IPS DF 6.9 (cell line): ENCODE results near the gene PTGFRN.

Source experiments
- DNase-seq: peaks from one replicate; pipeline ENCODE4 v3.0.0-alpha.2; 2013; ENCODE audit warnings: low read depth, low spot score
- H3K27ac ChIP-seq: one replicate; pipeline ENCODE4 v1.5.1; 2013; ENCODE audit warnings: low read length, control low read depth
- H3K27me3 ChIP-seq: 2 replicates; pipeline ENCODE4 v1.6.1; 2013; ENCODE audit warnings: mild to moderate bottlenecking, low read length; ENCODE audit not compliant: control insufficient read depth, insufficient read depth
- H3K36me3 ChIP-seq: 2 replicates; pipeline ENCODE4 v1.6.1; 2013; ENCODE audit warnings: low read length; ENCODE audit not compliant: control insufficient read depth, insufficient read depth
- H3K4me1 ChIP-seq: 2 replicates; pipeline ENCODE4 v1.6.1; 2013; ENCODE audit warnings: low read length; ENCODE audit not compliant: control insufficient read depth, insufficient read depth
- H3K4me3 ChIP-seq: 2 replicates; pipeline ENCODE4 v1.5.1; 2013; ENCODE audit warnings: mild to moderate bottlenecking, low read length
- H3K9me3 ChIP-seq: 2 replicates; pipeline ENCODE4 v1.6.1; 2013; ENCODE audit warnings: low read length, inconsistent platforms; ENCODE audit not compliant: control insufficient read depth, insufficient read depth
- WGBS: extraction: QIAGEN DNeasy Blood & Tissue Kit; methylation state at CpG from one replicate; pipeline ENCODE4 v1.1.7; 2013; ENCODE audit warnings: mixed read lengths, missing lambda C conversion rate; ENCODE audit not compliant: insufficient read length, insufficient coverage; 5-methylcytosine and 5-hydroxymethylcytosine counted together

PTGFRN gene

DNA sequence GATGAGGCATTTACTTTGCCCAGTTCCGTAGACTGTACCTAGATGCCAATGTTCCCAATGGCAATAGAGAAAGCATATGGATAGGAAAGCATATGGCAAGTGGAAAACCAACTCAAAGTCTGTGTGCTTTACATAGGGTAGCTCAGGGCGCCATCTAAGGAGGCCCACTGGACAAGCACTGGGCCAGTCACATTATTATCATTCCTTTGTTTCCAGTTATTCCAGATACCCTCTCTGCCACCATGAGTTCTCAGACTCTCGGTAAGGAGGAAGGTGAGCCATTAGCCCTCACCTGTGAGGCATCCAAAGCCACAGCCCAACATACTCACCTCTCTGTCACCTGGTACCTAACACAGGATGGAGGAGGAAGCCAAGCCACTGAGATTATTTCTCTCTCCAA lies 101.6 kb downstream of the PTGFRN start:
- WGBS, result no CpG with 5 or more reads among the region's 3 CpGs
- Histone ChIP-seq H3K9me3 (no peaks in the 10 kb centered on the region), H3K4me1 (no peaks in the 10 kb centered on the region), H3K27me3 (no peaks in the 10 kb centered on the region), H3K27ac (no peak overlapping the region), H3K4me3 (no peak overlapping the region), H3K36me3 (no peaks in the 10 kb centered on the region)
- DNase-seq, result no peak

DNA sequence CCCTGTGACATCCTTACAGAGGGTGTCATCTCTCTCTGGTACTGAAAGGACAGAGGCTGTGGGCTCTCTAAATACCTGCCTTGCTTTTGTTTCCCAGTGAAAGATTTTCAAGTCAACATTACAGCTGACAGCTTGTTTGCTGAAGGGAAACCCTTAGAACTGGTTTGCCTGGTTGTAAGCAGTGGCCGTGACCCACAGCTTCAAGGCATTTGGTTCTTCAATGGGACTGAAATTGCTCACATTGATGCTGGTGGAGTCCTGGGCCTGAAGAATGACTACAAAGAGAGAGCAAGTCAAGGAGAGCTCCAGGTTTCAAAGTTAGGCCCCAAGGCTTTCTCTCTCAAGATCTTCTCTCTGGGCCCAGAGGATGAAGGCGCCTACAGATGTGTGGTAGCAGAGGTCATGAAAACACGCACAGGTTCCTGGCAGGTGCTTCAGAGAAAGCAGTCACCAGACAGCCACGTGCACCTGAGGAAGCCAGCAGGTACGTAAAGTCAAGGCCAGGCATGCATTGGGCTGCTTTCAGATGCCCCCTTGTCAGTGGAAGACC lies 103.7 kb downstream of the PTGFRN start:
- no CpG with 5 or more reads among the region's 5 CpGs for WGBS
- no peak overlapping the region for H3K4me3 ChIP-seq
- no peak overlapping the region for H3K27ac ChIP-seq
- no peaks in the 10 kb centered on the region for H3K27me3 ChIP-seq
- no peaks in the 10 kb centered on the region for H3K4me1 ChIP-seq
- no peaks in the 10 kb centered on the region for H3K36me3 ChIP-seq
- H3K9me3 ChIP-seq, result no peaks in the 10 kb centered on the region
- DNase-seq, result no peak

DNA sequence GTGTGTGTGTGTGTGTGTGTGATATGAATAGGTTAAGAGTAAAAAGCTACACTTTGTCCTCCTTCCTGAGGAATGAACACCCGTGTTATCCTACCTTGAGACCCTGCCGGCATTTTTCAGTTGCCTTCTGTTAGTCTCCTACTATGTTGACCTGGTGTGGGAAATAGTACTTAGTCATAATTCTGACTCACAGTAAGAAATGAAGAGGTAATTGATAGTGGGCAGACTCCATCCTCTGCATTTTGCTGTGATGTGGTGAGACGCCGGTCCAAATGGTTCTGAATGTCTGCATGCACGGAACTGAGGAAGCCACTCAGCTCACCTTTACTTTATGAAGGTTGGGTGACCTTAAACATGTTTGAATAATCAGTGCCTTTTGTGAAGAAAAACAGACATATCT lies 104.5 kb downstream of the PTGFRN start:
- no peaks in the 10 kb centered on the region for H3K27me3 ChIP-seq
- no peak overlapping the region for H3K27ac ChIP-seq
- H3K4me3 ChIP-seq, result no peak overlapping the region
- WGBS, result no CpG with 5 or more reads among the region's 5 CpGs
- no peaks in the 10 kb centered on the region for H3K36me3 ChIP-seq
- H3K9me3 ChIP-seq, result no peaks in the 10 kb centered on the region
- no peaks in the 10 kb centered on the region for H3K4me1 ChIP-seq
- DNase-seq, result no peak

DNA sequence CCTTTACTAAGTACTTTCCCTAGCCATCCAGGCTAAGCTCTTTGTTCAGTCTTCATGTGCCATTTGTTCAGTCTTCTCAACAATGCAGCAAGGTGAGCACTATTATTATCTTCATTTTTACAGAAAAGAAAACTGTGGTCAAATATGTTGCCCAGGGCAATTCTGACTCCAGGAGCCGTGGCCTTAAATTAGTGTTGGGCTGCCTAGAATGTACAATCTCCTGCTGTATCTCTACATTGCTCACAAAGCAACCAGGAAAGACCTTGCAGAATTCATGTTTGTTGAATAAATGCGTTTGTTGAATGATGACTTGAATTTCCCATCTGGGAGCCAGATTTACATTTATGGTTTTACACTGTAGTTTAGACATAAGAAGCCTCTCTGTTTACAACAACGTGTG lies 106.0 kb downstream of the PTGFRN start:
- no peaks in the 10 kb centered on the region for H3K4me1 ChIP-seq
- no peaks in the 10 kb centered on the region for H3K36me3 ChIP-seq
- no peaks in the 10 kb centered on the region for H3K9me3 ChIP-seq
- no peak for DNase-seq
- no peak overlapping the region for H3K4me3 ChIP-seq
- H3K27ac ChIP-seq, result no peak overlapping the region
- no peaks in the 10 kb centered on the region for H3K27me3 ChIP-seq
- WGBS, result no CpG with 5 or more reads among the region's 3 CpGs

DNA sequence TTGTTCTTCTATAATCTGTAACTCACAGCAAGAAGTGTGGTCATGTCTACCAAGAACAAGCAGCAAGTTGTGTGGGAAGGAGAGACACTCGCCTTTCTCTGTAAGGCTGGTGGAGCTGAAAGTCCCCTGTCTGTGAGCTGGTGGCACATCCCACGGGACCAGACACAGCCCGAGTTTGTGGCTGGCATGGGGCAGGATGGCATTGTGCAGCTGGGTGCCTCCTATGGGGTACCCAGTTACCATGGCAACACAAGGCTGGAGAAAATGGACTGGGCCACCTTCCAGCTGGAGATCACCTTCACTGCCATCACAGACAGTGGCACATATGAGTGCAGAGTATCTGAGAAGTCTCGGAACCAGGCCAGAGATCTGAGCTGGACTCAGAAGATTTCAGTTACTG lies 107.3 kb downstream of the PTGFRN start:
- Histone ChIP-seq H3K27ac (no peak overlapping the region), H3K9me3 (no peaks in the 10 kb centered on the region), H3K27me3 (no peaks in the 10 kb centered on the region), H3K4me3 (no peak overlapping the region), H3K36me3 (no peaks in the 10 kb centered on the region), H3K4me1 (no peaks in the 10 kb centered on the region)
- DNase-seq, result no peak
- no CpG with 5 or more reads among the region's 4 CpGs for WGBS

DNA sequence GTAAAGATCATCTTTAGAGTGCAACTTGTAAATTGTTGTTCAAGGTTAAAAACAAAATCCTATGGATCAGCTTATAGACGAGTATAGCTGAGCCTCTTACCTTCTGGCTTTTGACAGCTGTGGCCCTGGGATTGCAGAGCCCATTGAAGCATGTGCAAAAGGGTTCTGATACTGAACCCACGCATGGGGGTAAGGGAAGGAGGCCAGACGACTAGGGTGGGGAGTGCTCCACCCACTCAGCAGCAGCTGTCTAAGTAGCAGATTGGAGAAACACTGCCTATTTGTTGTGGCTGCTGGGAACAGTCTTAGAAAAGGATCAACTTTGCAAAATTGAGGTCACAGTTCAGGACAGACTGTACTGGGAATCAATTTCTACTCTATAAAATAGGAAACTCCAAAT lies 107.9 kb downstream of the PTGFRN start:
- Histone ChIP-seq H3K36me3 (no peaks in the 10 kb centered on the region), H3K4me3 (no peak overlapping the region), H3K9me3 (no peaks in the 10 kb centered on the region), H3K4me1 (no peaks in the 10 kb centered on the region), H3K27me3 (no peaks in the 10 kb centered on the region), H3K27ac (no peak overlapping the region)
- no CpG with 5 or more reads among the region's 3 CpGs for WGBS
- no peak for DNase-seq

DNA sequence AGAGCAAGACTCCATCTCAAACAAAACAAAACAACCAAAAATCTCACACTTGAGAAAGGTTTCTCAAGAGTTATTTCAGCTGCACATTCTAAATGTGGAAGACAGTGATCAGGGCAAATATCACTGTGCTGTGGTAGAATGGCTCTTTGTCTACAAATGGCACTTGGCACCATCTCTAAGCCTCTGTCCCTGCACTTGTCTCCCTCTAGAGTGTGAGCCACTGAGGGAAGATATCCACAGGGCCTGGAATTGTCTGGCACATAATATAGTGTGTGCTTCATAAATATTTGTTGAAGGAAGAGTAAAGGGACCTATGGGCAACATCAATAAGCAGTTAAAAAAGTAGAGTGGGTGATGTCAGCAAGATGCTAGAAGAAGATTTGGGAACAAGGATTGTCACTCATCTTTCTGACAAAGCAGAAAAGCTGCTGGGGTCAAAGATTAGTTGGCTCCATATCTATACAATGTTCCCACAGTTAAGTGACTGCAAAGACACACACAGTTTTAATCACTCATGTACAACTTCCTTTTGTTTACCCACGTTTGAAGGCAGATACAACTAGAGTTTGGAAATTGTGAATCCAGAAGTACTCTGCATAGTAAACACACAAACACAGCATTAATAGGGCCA lies 110.9 kb downstream of the PTGFRN start:
- no peaks in the 10 kb centered on the region for H3K36me3 ChIP-seq
- H3K4me3 ChIP-seq, result no peak overlapping the region
- no peaks in the 10 kb centered on the region for H3K27me3 ChIP-seq
- DNase-seq, result no peak
- H3K27ac ChIP-seq, result no peak overlapping the region
- H3K9me3 ChIP-seq, result no peaks in the 10 kb centered on the region
- H3K4me1 ChIP-seq, result no peaks in the 10 kb centered on the region
- no CpG with 5 or more reads among the region's 1 CpG for WGBS

DNA sequence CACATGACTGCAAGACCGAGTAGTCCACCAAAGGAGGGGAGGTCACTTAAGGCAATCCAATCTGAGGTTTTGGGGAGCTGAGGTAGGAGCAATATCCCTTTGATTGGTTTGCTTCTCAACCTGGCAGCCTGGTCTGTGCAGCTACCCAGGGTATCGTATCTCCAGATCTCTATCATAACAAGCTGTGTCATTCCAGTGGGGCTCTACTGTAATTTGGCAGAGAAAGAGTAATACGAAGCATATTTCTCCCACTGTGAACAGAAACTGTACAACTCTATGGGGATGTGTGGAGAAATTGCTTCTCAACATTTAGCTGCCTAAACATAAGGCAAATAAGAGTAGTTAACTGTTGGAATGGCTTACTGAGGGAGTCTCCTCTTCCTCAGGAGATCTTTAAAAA lies 112.4 kb downstream of the PTGFRN start:
- Histone ChIP-seq H3K4me1 (no peaks in the 10 kb centered on the region), H3K27me3 (no peaks in the 10 kb centered on the region), H3K4me3 (no peak overlapping the region), H3K27ac (no peak overlapping the region), H3K9me3 (no peaks in the 10 kb centered on the region), H3K36me3 (no peaks in the 10 kb centered on the region)
- no peak for DNase-seq
- WGBS, result no CpG with 5 or more reads among the region's 3 CpGs

DNA sequence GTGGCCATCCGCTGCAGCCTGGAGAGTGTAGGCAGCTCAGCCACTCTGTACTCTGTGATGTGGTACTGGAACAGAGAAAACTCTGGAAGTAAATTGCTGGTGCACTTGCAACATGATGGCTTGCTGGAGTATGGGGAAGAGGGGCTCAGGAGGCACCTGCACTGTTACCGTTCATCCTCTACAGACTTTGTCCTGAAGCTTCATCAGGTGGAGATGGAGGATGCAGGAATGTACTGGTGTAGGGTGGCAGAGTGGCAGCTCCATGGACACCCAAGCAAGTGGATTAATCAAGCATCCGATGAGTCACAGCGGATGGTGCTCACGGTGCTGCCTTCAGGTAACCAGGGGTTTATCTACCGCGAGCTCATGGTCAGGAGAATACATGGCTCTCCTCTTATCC lies 115.9 kb downstream of the PTGFRN start:
- no peaks in the 10 kb centered on the region for H3K4me1 ChIP-seq
- no CpG with 5 or more reads among the region's 7 CpGs for WGBS
- H3K4me3 ChIP-seq, result no peak overlapping the region
- no peaks in the 10 kb centered on the region for H3K27me3 ChIP-seq
- H3K36me3 ChIP-seq, result no peaks in the 10 kb centered on the region
- H3K9me3 ChIP-seq, result no peaks in the 10 kb centered on the region
- DNase-seq, result no peak
- H3K27ac ChIP-seq, result no peak overlapping the region

DNA sequence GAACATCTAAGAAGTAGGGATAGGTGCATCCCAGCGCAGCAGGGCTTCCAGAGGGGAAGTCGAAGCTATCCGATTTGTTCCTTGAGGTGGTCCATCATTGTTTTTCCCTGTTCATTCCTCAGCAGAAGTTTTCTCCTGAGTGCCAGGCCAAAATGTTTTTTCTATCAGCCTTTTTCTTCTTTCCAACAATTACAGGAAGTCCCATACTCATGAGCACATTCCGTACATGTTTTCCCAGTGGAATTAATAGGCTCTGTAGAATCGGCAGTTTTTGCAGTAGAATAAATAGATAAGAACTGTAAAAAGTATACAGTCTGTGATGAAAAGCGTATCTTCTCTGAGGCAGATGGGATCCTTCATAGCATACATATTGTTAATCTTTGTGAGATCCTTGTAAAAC lies 116.6 kb downstream of the PTGFRN start:
- Histone ChIP-seq H3K4me1 (no peaks in the 10 kb centered on the region), H3K36me3 (no peaks in the 10 kb centered on the region), H3K27ac (no peak overlapping the region), H3K9me3 (no peaks in the 10 kb centered on the region), H3K27me3 (no peaks in the 10 kb centered on the region), H3K4me3 (no peak overlapping the region)
- no CpG with 5 or more reads among the region's 6 CpGs for WGBS
- no peak for DNase-seq

DNA sequence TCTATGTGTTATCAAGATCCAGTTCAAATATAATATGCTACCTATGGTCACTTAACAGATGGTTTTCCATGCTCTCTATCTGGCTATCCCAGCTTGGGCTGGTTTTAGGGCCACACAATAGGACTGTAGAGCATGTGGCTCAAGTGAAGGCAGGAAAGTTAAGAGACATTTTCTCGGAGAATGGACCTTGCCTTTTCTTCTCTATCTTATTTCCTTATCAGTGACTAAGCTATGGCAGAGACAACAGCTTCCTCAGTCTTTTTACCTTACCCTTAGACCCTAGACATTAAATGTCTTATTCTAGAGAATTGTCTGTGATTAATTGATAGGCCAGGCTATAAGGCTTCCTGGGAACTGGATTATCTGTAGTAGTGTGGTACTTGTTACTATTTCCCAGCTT lies 120.0 kb downstream of the PTGFRN start:
- Histone ChIP-seq H3K36me3 (no peaks in the 10 kb centered on the region), H3K4me3 (no peak overlapping the region), H3K4me1 (no peaks in the 10 kb centered on the region), H3K27me3 (no peaks in the 10 kb centered on the region), H3K27ac (no peak overlapping the region), H3K9me3 (no peaks in the 10 kb centered on the region)
- no CpG with 5 or more reads among the region's 1 CpG for WGBS
- DNase-seq, result no peak
